Esophagus muscularis mucosa (tissue), 4 donors: Measurements from ENCODE around the gene CNTRL. TPM values are rescaled to one million over a fixed set of nuclear protein-coding genes. Genes with fewer than 3 reads are reported as not detected.

Experiments used
- DNase-seq: peaks from one replicate; pipeline ENCODE4 v3.0.0-alpha.2; 2017; ENCODE audit errors: extremely low spot score
- H3K27ac ChIP-seq, 4 donors: fragments of 200-600 bp; sonication (generic); replicated peaks in 1 of 4; 1 replicate in 3 of 4; 2 replicates in 1 of 4; pipeline ENCODE4 v1.5.1; 2016 to 2019; ENCODE audit warnings: mild to moderate bottlenecking in 1 of 4
- H3K27me3 ChIP-seq, 4 donors: fragments of 200-600 bp; sonication (generic); one replicate each; pipeline versions ENCODE4 v1.5.1 to v1.6.0; 2016 to 2019
- H3K36me3 ChIP-seq, 4 donors: fragments of 200-600 bp; sonication (generic); one replicate each; pipeline ENCODE4 v1.5.1; 2016 to 2019
- H3K4me1 ChIP-seq, 4 donors: fragments of 200-600 bp; sonication (generic); one replicate each; pipeline ENCODE4 v1.5.1; 2016 to 2019
- H3K4me3 ChIP-seq, 4 donors: fragments of 200-600 bp; sonication (generic); 1 replicate in 2 of 4; 2 replicates in 2 of 4; pipeline ENCODE4 v1.5.1; 2016 to 2019; ENCODE audit warnings: mild to moderate bottlenecking in 4 of 4, moderate library complexity in 1 of 4
- H3K9me3 ChIP-seq, 4 donors: fragments of 200-600 bp; sonication (generic); 1 replicate in 3 of 4; 2 replicates in 1 of 4; pipeline ENCODE4 v1.5.1; 2016 to 2019
- EP300 ChIP-seq: sonication (generic); formaldehyde crosslinking; IDR thresholded peaks from one replicate; pipeline ENCODE4 v1.6.1; 2017; ENCODE audit warnings: antibody characterized with exemption
- POLR2A ChIP-seq: fragments of 450-650 bp; IDR thresholded peaks from one replicate; pipeline ENCODE4 v1.6.1; 2017; ENCODE audit warnings: antibody characterized with exemption, moderate library complexity, mild to moderate bottlenecking, low read depth
- POLR2AphosphoS5 ChIP-seq, 2 donors: sonication (generic); formaldehyde crosslinking; IDR thresholded peaks; one replicate each; pipeline ENCODE4 v1.6.1; 2017; ENCODE audit warnings: antibody characterized with exemption in 2 of 2
- WGBS: methylation state at CpG from one replicate; pipeline ENCODE4 v1.1.5; 2018; 5-methylcytosine and 5-hydroxymethylcytosine counted together
- intact Hi-C: fragments of 100-400 bp; cut with DNase I; formaldehyde crosslinking; loops from one replicate; pipeline ENCODE4 v1.15.1; 2023
- total RNA-seq, 4 donors: library from RNA; depleted of rRNA; stranded (reverse); fragments of >200 nt; gene quantifications; one replicate each; pipeline versions ENCODE4 v1.1.0 to v1.2.1, GENCODE V29; 2016
- TF ChIP-seq, protein P1 (sequence below), 3 experiments: fragments of 200-600 bp in 2 of 3; fragments of 450-650 bp in 1 of 3; sonication (generic) in 2 of 3; IDR thresholded peaks; one replicate each; pipeline ENCODE4 v1.5.1; 2017 to 2019; ENCODE audit warnings: antibody characterized with exemption in 3 of 3, mild to moderate bottlenecking in 2 of 3, moderate library complexity in 1 of 3

Gene CNTRL
- total RNA-seq, 4 donors from 2014 or later, result 7.8 to 14.1 (median 11.2) TPM

DNA sequence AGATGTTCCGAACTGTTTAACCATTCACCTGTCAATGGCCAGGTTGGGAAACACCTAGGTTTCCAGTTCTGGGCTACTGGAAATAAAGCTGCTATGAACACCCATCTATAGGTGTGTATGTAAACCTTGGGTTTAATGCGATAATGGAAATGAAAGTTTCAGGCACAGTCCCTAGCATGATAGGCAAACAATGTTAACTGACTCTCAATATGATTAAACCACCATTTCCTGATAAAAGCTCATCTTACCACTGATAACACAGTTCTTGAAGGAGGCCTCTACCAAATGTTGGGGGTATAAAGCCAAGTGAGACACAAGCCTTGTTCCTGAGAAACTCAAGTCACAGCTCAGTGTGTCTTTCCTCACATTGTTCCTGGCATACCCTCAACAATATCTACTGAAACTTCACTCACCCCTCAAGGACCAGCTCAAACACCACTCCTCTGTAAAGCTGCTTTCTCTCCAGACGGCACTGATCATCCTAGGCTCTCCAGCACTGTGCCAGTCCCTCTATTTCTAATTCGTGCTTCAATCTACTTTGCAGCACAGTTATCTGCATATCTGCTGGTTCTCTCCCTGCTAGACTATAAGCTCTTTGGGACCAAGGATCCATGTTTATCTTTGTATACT, 111.1 kb downstream of the CNTRL start:
- no peaks in the 10 kb centered on the region for H3K27me3 ChIP-seq
- H3K27ac ChIP-seq, result no peak overlapping the region
- 96% methylated on average over 4 of the region's 4 CpGs for WGBS
- peaks cover 32 to 87% (median 72%) of the 10 kb centered on the region in 4 donors for H3K4me1 ChIP-seq
- H3K9me3 ChIP-seq, result no peaks in the 10 kb centered on the region
- peaks cover 0 to 26% (median 15%) of the 10 kb centered on the region in 4 donors for H3K36me3 ChIP-seq
- TF ChIP-seq POLR2A (no peak), POLR2AphosphoS5 (IDR thresholded peaks at IDR 0.05) (no peak), EP300 (no peak)
- TF ChIP-seq, protein P1, sequence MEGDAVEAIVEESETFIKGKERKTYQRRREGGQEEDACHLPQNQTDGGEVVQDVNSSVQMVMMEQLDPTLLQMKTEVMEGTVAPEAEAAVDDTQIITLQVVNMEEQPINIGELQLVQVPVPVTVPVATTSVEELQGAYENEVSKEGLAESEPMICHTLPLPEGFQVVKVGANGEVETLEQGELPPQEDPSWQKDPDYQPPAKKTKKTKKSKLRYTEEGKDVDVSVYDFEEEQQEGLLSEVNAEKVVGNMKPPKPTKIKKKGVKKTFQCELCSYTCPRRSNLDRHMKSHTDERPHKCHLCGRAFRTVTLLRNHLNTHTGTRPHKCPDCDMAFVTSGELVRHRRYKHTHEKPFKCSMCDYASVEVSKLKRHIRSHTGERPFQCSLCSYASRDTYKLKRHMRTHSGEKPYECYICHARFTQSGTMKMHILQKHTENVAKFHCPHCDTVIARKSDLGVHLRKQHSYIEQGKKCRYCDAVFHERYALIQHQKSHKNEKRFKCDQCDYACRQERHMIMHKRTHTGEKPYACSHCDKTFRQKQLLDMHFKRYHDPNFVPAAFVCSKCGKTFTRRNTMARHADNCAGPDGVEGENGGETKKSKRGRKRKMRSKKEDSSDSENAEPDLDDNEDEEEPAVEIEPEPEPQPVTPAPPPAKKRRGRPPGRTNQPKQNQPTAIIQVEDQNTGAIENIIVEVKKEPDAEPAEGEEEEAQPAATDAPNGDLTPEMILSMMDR (IDR thresholded peaks at IDR 0.05), result no peak
- intact Hi-C loops, result no loop called here
- DNase-seq, result no peak
- no peak overlapping the region for H3K4me3 ChIP-seq

GRCh38 chr9:121187636-121188305, 113.0 kb downstream of the CNTRL start:
- Histone ChIP-seq H3K27me3 (no peaks in the 10 kb centered on the region), H3K9me3 (no peaks in the 10 kb centered on the region), H3K4me3 (no peak overlapping the region), H3K27ac (no peak overlapping the region), H3K4me1 (peaks cover 44 to 92% (median 79%) of the 10 kb centered on the region in 4 donors), H3K36me3 (peaks cover 0 to 10% (median 5%) of the 10 kb centered on the region in 4 donors)
- DNase-seq, result no peak
- 57% methylated on average over 3 of the region's 3 CpGs for WGBS
- intact Hi-C loops, result no loop called here
- no peak for TF ChIP-seq POLR2A
- TF ChIP-seq, protein P1 (IDR thresholded peaks at IDR 0.05), result no peak
- no peak for TF ChIP-seq POLR2AphosphoS5 (IDR thresholded peaks at IDR 0.05)
- TF ChIP-seq EP300, result no peak

DNA sequence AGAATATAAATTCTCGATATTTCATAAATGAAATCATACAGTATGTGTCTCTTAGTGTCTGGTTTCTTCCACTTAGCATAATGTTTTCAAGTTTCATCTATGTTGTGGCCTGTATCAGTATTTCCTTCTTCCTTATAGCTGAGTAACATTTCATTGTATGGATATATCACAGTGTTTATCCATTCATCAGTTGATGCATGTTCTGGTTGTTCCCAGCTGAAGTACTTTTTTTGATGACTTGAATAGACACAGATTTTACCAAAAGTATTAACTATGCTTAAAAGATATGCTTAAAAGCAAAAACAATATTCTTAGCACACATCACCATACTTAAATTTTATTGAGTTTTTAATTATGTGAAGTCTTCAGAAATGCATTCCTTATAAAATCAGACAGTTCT, 114.3 kb downstream of the CNTRL start:
- DNase-seq, result no peak
- TF ChIP-seq EP300 (no peak), POLR2AphosphoS5 (IDR thresholded peaks at IDR 0.05) (no peak)
- Histone ChIP-seq H3K27me3 (no peaks in the 10 kb centered on the region), H3K36me3 (peaks cover 0 to 10% (median 2%) of the 10 kb centered on the region in 4 donors), H3K4me3 (no peak overlapping the region), H3K27ac (no peak overlapping the region), H3K4me1 (peaks cover 44 to 92% (median 80%) of the 10 kb centered on the region in 4 donors), H3K9me3 (no peaks in the 10 kb centered on the region)
- intact Hi-C loops, result no loop called here
- 96% methylated on average over 1 of the region's 1 CpG for WGBS

- intact Hi-C loops, result no loop called here
- Histone ChIP-seq H3K27ac (no peak overlapping the region), H3K27me3 (no peaks in the 10 kb centered on the region), H3K4me3 (no peak overlapping the region), H3K4me1 (peaks cover 46 to 92% (median 80%) of the 10 kb centered on the region in 4 donors), H3K9me3 (no peaks in the 10 kb centered on the region), H3K36me3 (peaks cover 0 to 10% (median 2%) of the 10 kb centered on the region in 4 donors)
- 98% methylated on average over 3 of the region's 3 CpGs for WGBS
- DNase-seq, result no peak
- TF ChIP-seq, protein P1 (IDR thresholded peaks at IDR 0.05), result no peak
- TF ChIP-seq POLR2A, result no peak
- no peak for TF ChIP-seq EP300
- no peak for TF ChIP-seq POLR2AphosphoS5 (IDR thresholded peaks at IDR 0.05)
Observed at GRCh38 chr9:121189660-121190059, 114.9 kb downstream of the CNTRL start.

- H3K9me3 ChIP-seq, result no peaks in the 10 kb centered on the region
- no peaks in the 10 kb centered on the region for H3K36me3 ChIP-seq
- no peaks in the 10 kb centered on the region for H3K27me3 ChIP-seq
- WGBS, result 83% methylated on average over 2 of the region's 2 CpGs
- H3K4me1 ChIP-seq, result peaks cover 59 to 93% (median 84%) of the 10 kb centered on the region in 4 donors
- DNase-seq, result no peak
- intact Hi-C loops, result no loop called here
- TF ChIP-seq POLR2AphosphoS5 (IDR thresholded peaks at IDR 0.05) (no peak), POLR2A (no peak), EP300 (no peak)
- TF ChIP-seq, protein P1 (IDR thresholded peaks at IDR 0.05), result no peak
- H3K4me3 ChIP-seq, result no peak overlapping the region
- H3K27ac ChIP-seq, result no peak overlapping the region
Observed at GRCh38 chr9:121191235-121191634, 116.5 kb downstream of the CNTRL start.
